ENCODE measurements around the gene ITPR1.

ITPR1 gene

GRCh38 chr3:4643904-4644547 is 150.9 kb downstream of the ITPR1 start:
- DNase-seq (ENCODE audit: low read depth in 2 of 2), result no peak

GRCh38 chr3:4644951-4645350 is 151.8 kb downstream of the ITPR1 start:
- DNase-seq (ENCODE audit: low read depth in 2 of 2), result no peak

- no peak for DNase-seq (ENCODE audit: low read depth in 2 of 2)
These were observed 152.3 kb downstream of the ITPR1 start for GRCh38 chr3:4645468-4645867.

GRCh38 chr3:4647411-4647810 is 154.3 kb downstream of the ITPR1 start:
- no peak for DNase-seq (ENCODE audit: low read depth in 2 of 2)

- DNase-seq (ENCODE audit: low read depth in 2 of 2), result no peak
These were observed 162.2 kb downstream of the ITPR1 start for GRCh38 chr3:4655145-4656045.

- DNase-seq (ENCODE audit: low read depth in 2 of 2), result no peak
These were observed 162.9 kb downstream of the ITPR1 start for GRCh38 chr3:4656059-4656458.

- no peak for DNase-seq (ENCODE audit: low read depth in 2 of 2)
These were observed 163.6 kb downstream of the ITPR1 start for GRCh38 chr3:4656626-4657328.

GRCh38 chr3:4660936-4661335 is 167.8 kb downstream of the ITPR1 start:
- no peak for DNase-seq (ENCODE audit: low read depth in 2 of 2)

- no peak for DNase-seq (ENCODE audit: low read depth in 2 of 2)
These were observed 171.3 kb downstream of the ITPR1 start for GRCh38 chr3:4664412-4664811.

GRCh38 chr3:4665197-4665596 is 172.0 kb downstream of the ITPR1 start:
- no peak for DNase-seq (ENCODE audit: low read depth in 2 of 2)

GRCh38 chr3:4666071-4666470 is 172.9 kb downstream of the ITPR1 start:
- DNase-seq (ENCODE audit: low read depth in 2 of 2), result no peak

- DNase-seq (ENCODE audit: low read depth in 2 of 2), result no peak
These were observed 177.2 kb downstream of the ITPR1 start for GRCh38 chr3:4670352-4670751.

- no peak for DNase-seq (ENCODE audit: low read depth in 2 of 2)
These were observed 179.7 kb downstream of the ITPR1 start for GRCh38 chr3:4672725-4673275.

- DNase-seq (ENCODE audit: low read depth in 2 of 2), result no peak
These were observed 181.1 kb downstream of the ITPR1 start for GRCh38 chr3:4674216-4674615.

GRCh38 chr3:4675704-4676103 is 182.6 kb downstream of the ITPR1 start:
- no peak for DNase-seq (ENCODE audit: low read depth in 2 of 2)

- no peak for DNase-seq (ENCODE audit: low read depth in 2 of 2)
These were observed 185.2 kb downstream of the ITPR1 start for GRCh38 chr3:4678320-4678719.

GRCh38 chr3:4680227-4680691 is 187.1 kb downstream of the ITPR1 start:
- no peak for DNase-seq (ENCODE audit: low read depth in 2 of 2)

- no peak for DNase-seq (ENCODE audit: low read depth in 2 of 2)
These were observed 187.7 kb downstream of the ITPR1 start for GRCh38 chr3:4680871-4681300.

GRCh38 chr3:4681301-4681700 is 188.2 kb downstream of the ITPR1 start:
- DNase-seq (ENCODE audit: low read depth in 2 of 2), result no peak

- no peak for DNase-seq (ENCODE audit: low read depth in 2 of 2)
These were observed 191.0 kb downstream of the ITPR1 start for GRCh38 chr3:4684117-4684516.

- DNase-seq (ENCODE audit: low read depth in 2 of 2), result no peak
These were observed 191.8 kb downstream of the ITPR1 start for GRCh38 chr3:4684976-4685375.

Data from stimulated activated CD4-positive, alpha-beta T cell treated with anti-CD3 and anti-CD28 coated beads, Interleukin-12 subunit alpha, Interleukin-12 subunit beta, amount 100 ng/mL, for 24 hours (primary cell).